ENCODE results near the gene RIMBP2.

GRCh38 chr12:130501821-130502220 is 214.3 kb downstream of the RIMBP2 start:
- TF ChIP-seq, protein P1, sequence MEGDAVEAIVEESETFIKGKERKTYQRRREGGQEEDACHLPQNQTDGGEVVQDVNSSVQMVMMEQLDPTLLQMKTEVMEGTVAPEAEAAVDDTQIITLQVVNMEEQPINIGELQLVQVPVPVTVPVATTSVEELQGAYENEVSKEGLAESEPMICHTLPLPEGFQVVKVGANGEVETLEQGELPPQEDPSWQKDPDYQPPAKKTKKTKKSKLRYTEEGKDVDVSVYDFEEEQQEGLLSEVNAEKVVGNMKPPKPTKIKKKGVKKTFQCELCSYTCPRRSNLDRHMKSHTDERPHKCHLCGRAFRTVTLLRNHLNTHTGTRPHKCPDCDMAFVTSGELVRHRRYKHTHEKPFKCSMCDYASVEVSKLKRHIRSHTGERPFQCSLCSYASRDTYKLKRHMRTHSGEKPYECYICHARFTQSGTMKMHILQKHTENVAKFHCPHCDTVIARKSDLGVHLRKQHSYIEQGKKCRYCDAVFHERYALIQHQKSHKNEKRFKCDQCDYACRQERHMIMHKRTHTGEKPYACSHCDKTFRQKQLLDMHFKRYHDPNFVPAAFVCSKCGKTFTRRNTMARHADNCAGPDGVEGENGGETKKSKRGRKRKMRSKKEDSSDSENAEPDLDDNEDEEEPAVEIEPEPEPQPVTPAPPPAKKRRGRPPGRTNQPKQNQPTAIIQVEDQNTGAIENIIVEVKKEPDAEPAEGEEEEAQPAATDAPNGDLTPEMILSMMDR (conservative IDR thresholded peaks at IDR 0.05 in 1 of 2, IDR thresholded peaks at IDR 0.05 in 1 of 2; ENCODE audit: low read depth in 1 of 2, low read length in 2 of 2), result no peak
- no peak for TF ChIP-seq EZH2 (IDR thresholded peaks at IDR 0.05; ENCODE audit: low read length, missing control alignments)

All from fibroblast of lung (primary cell).